Embryonic facial prominence (tissue), 1 donor: ENCODE measurements around the gene ATP6V0A1.
A peak's percentile ranks its signal among the peaks of the same experiment; 100 is the strongest.

Source experiments
- DNase-seq: peaks from one replicate; pipeline ENCODE4 v3.0.0-alpha.2; 2016; ENCODE audit errors: extremely low spot score

Gene ATP6V0A1

GRCh38 chr17:42561897-42562387 lies 103.3 kb downstream of the ATP6V0A1 start, which contains the start of gene COASY:
Gene COASY, plus strand, starts transcription at chr17:42562148. Its CDS starts 475 bp downstream, at chr17:42562623.
- DNase-seq, result peak; percentile 91

GRCh38 chr17:42562388-42563142 lies 103.9 kb downstream of the ATP6V0A1 start:
- DNase-seq, result no peak

- no peak for DNase-seq
Measured at GRCh38 chr17:42563143-42563509, 104.4 kb downstream of the ATP6V0A1 start.

GRCh38 chr17:42563543-42563942 lies 104.9 kb downstream of the ATP6V0A1 start:
- no peak for DNase-seq

GRCh38 chr17:42563950-42564349 lies 105.3 kb downstream of the ATP6V0A1 start:
- DNase-seq, result no peak

GRCh38 chr17:42564815-42565522 lies 106.3 kb downstream of the ATP6V0A1 start:
- DNase-seq, result no peak

- DNase-seq, result no peak
Measured at GRCh38 chr17:42565523-42566214, 107.0 kb downstream of the ATP6V0A1 start.

GRCh38 chr17:42566215-42566882 lies 107.7 kb downstream of the ATP6V0A1 start:
- DNase-seq, result no peak

- peak; percentile 76 for DNase-seq
Measured at GRCh38 chr17:42566883-42567573, 108.3 kb downstream of the ATP6V0A1 start, which contains the start of gene MLX. Gene MLX, plus strand, starts transcription at chr17:42567100. Its CDS starts 25 bp downstream, at chr17:42567125.

GRCh38 chr17:42568341-42569111 lies 109.8 kb downstream of the ATP6V0A1 start:
- no peak for DNase-seq

GRCh38 chr17:42571435-42572225 lies 113.0 kb downstream of the ATP6V0A1 start:
- DNase-seq, result no peak
